ENCODE results near the gene SLC9A6.

SLC9A6 gene

GRCh38 chrX:135985157-135985972 is at the start of gene SLC9A6:
Gene SLC9A6 (plus strand): TSS chrX:135985435. CDS start chrX:135985659, 224 bp downstream.
- peak; percentile 52 for DNase-seq (ENCODE audit: low read depth)

- no peak for DNase-seq (ENCODE audit: low read depth)
Observed at GRCh38 chrX:135944486-135944885, 40.7 kb upstream of the SLC9A6 start.

- no peak for DNase-seq (ENCODE audit: low read depth)
Observed at GRCh38 chrX:135951291-135951690, 33.9 kb upstream of the SLC9A6 start.

- DNase-seq (ENCODE audit: low read depth): no peak
Observed at GRCh38 chrX:135973025-135973547, 12.1 kb upstream of the SLC9A6 start.

GRCh38 chrX:135973548-135974278 is 11.5 kb upstream of the SLC9A6 start, which contains the start of gene MMGT1:
Gene MMGT1 (minus strand): TSS chrX:135973988. CDS start chrX:135973675, 313 bp downstream.
- DNase-seq (ENCODE audit: low read depth): peak; percentile 69

GRCh38 chrX:135974279-135974856 is 10.9 kb upstream of the SLC9A6 start:
- DNase-seq (ENCODE audit: low read depth): peak; percentile 57

GRCh38 chrX:135975421-135975820 is 9.8 kb upstream of the SLC9A6 start:
- no peak for DNase-seq (ENCODE audit: low read depth)

GRCh38 chrX:135977611-135978010 is 7.6 kb upstream of the SLC9A6 start:
- no peak for DNase-seq (ENCODE audit: low read depth)

- DNase-seq (ENCODE audit: low read depth): no peak
Observed at GRCh38 chrX:135981010-135981409, 4.2 kb upstream of the SLC9A6 start.

GRCh38 chrX:135981668-135982067 is 3.6 kb upstream of the SLC9A6 start:
- DNase-seq (ENCODE audit: low read depth): no peak

- no peak for DNase-seq (ENCODE audit: low read depth)
Observed at GRCh38 chrX:135982860-135983259, 2.4 kb upstream of the SLC9A6 start.

GRCh38 chrX:135984256-135984655 is 979 bp upstream of the SLC9A6 start:
- DNase-seq (ENCODE audit: low read depth): no peak

GRCh38 chrX:135984791-135985156 is 461 bp upstream of the SLC9A6 start:
- DNase-seq (ENCODE audit: low read depth): no peak

- DNase-seq (ENCODE audit: low read depth): no peak
Observed at GRCh38 chrX:135985973-135986310, 707 bp downstream of the SLC9A6 start.

- no peak for DNase-seq (ENCODE audit: low read depth)
Observed at GRCh38 chrX:135988245-135988644, 3.0 kb downstream of the SLC9A6 start.

GRCh38 chrX:136015016-136015415 is 29.8 kb downstream of the SLC9A6 start:
- DNase-seq (ENCODE audit: low read depth): no peak

GRCh38 chrX:136016881-136017280 is 31.6 kb downstream of the SLC9A6 start:
- no peak for DNase-seq (ENCODE audit: low read depth)

- no peak for DNase-seq (ENCODE audit: low read depth)
Observed at GRCh38 chrX:136019226-136019625, 34.0 kb downstream of the SLC9A6 start.

- no peak for DNase-seq (ENCODE audit: low read depth)
Observed at GRCh38 chrX:136021160-136021559, 35.9 kb downstream of the SLC9A6 start.

GRCh38 chrX:136021903-136022302 is 36.7 kb downstream of the SLC9A6 start:
- DNase-seq (ENCODE audit: low read depth): no peak

- no peak for DNase-seq (ENCODE audit: low read depth)
Observed at GRCh38 chrX:136025091-136025490, 39.9 kb downstream of the SLC9A6 start.

- no peak for DNase-seq (ENCODE audit: low read depth)
Observed at GRCh38 chrX:136028383-136028984, 43.2 kb downstream of the SLC9A6 start.
